Measurements from ENCODE around the gene LUC7L2.
"Not testable (repeated sequence)": the region's sequence is repeated elsewhere in the genome, so short reads cannot be mapped to it uniquely, and the experiment has no call there.

The LUC7L2 gene

GRCh38 chr7:139446051-139446890, 86.6 kb downstream of the LUC7L2 start:
- no peak for DNase-seq (ENCODE audit: low read depth, low spot score)

- DNase-seq (ENCODE audit: low read depth, low spot score), result no peak
Measured at GRCh38 chr7:139450851-139451250, 91.2 kb downstream of the LUC7L2 start.

- no peak for DNase-seq (ENCODE audit: low read depth, low spot score)
Measured at GRCh38 chr7:139451638-139452037, 91.9 kb downstream of the LUC7L2 start.

GRCh38 chr7:139452958-139453672, 93.4 kb downstream of the LUC7L2 start:
- DNase-seq (ENCODE audit: low read depth, low spot score), result no peak

- DNase-seq (ENCODE audit: low read depth, low spot score), result no peak
Measured at GRCh38 chr7:139453673-139454321, 94.1 kb downstream of the LUC7L2 start.

- no peak for DNase-seq (ENCODE audit: low read depth, low spot score)
Measured at GRCh38 chr7:139455789-139456188, 96.1 kb downstream of the LUC7L2 start.

GRCh38 chr7:139456511-139456910, 96.8 kb downstream of the LUC7L2 start:
- DNase-seq (ENCODE audit: low read depth, low spot score), result no peak

GRCh38 chr7:139457153-139457946, 97.7 kb downstream of the LUC7L2 start:
- no peak for DNase-seq (ENCODE audit: low read depth, low spot score)

- not testable (repeated sequence) for DNase-seq (ENCODE audit: low read depth, low spot score)
Measured at GRCh38 chr7:139463421-139463820, 103.7 kb downstream of the LUC7L2 start.

GRCh38 chr7:139464511-139464910, 104.8 kb downstream of the LUC7L2 start:
- not testable (repeated sequence) for DNase-seq (ENCODE audit: low read depth, low spot score)

GRCh38 chr7:139465072-139465471, 105.4 kb downstream of the LUC7L2 start:
- not testable (repeated sequence) for DNase-seq (ENCODE audit: low read depth, low spot score)

GRCh38 chr7:139467729-139468128, 108.0 kb downstream of the LUC7L2 start:
- DNase-seq (ENCODE audit: low read depth, low spot score), result not testable (repeated sequence)

GRCh38 chr7:139468281-139468680, 108.6 kb downstream of the LUC7L2 start:
- not testable (repeated sequence) for DNase-seq (ENCODE audit: low read depth, low spot score)

- DNase-seq (ENCODE audit: low read depth, low spot score), result no peak
Measured at GRCh38 chr7:139471740-139472353, 112.2 kb downstream of the LUC7L2 start.
